ENCODE measurements around the gene INSL3.

INSL3 gene

GRCh38 chr19:17843908-17844490, 22.7 kb upstream of the INSL3 start:
- no peak for DNase-seq

GRCh38 chr19:17843292-17843827, 22.0 kb upstream of the INSL3 start:
- no peak for DNase-seq

GRCh38 chr19:17842663-17843291, 21.5 kb upstream of the INSL3 start:
- no peak for DNase-seq

GRCh38 chr19:17841810-17842662, 20.7 kb upstream of the INSL3 start:
- DNase-seq: peak; percentile 75

- no peak for DNase-seq
These were observed 20.1 kb upstream of the INSL3 start for GRCh38 chr19:17841371-17841809.

- DNase-seq: no peak
These were observed 18.7 kb upstream of the INSL3 start for GRCh38 chr19:17840019-17840418.

GRCh38 chr19:17837972-17838371, 16.7 kb upstream of the INSL3 start:
- DNase-seq: no peak

GRCh38 chr19:17836530-17836929, 15.2 kb upstream of the INSL3 start:
- DNase-seq: peak; percentile 11

- no peak for DNase-seq
These were observed 14.1 kb upstream of the INSL3 start for GRCh38 chr19:17835182-17836006.

GRCh38 chr19:17834350-17835181, 13.2 kb upstream of the INSL3 start:
- DNase-seq: no peak

GRCh38 chr19:17832443-17833208, 11.3 kb upstream of the INSL3 start:
- DNase-seq: no peak

GRCh38 chr19:17831419-17831888, 10.1 kb upstream of the INSL3 start:
- DNase-seq: no peak

GRCh38 chr19:17830567-17831418, 9.5 kb upstream of the INSL3 start:
- DNase-seq: peak; percentile 92

- peak; percentile 80 for DNase-seq
These were observed 8.7 kb upstream of the INSL3 start for GRCh38 chr19:17829855-17830566.

- no peak for DNase-seq
These were observed 5.3 kb upstream of the INSL3 start for GRCh38 chr19:17826508-17827056.

- no peak for DNase-seq
These were observed 3.0 kb upstream of the INSL3 start for GRCh38 chr19:17824339-17824738.

- DNase-seq: no peak
These were observed 3.5 kb downstream of the INSL3 start for GRCh38 chr19:17817668-17818363.

- DNase-seq: no peak
These were observed 9.2 kb downstream of the INSL3 start for GRCh38 chr19:17812099-17812498.

Measured in NCI-H226 (cell line).